HG02798 (cell line): ENCODE measurements around the gene TAF10.

Source experiments
- ATAC-seq: cut with Tn5 transposase; IDR thresholded peaks from one replicate; pipeline ENCODE4 v1.9.1; 2021; ENCODE audit warnings: mild to moderate bottlenecking; ENCODE audit not compliant: unreplicated experiment, poor library complexity

The TAF10 gene

DNA sequence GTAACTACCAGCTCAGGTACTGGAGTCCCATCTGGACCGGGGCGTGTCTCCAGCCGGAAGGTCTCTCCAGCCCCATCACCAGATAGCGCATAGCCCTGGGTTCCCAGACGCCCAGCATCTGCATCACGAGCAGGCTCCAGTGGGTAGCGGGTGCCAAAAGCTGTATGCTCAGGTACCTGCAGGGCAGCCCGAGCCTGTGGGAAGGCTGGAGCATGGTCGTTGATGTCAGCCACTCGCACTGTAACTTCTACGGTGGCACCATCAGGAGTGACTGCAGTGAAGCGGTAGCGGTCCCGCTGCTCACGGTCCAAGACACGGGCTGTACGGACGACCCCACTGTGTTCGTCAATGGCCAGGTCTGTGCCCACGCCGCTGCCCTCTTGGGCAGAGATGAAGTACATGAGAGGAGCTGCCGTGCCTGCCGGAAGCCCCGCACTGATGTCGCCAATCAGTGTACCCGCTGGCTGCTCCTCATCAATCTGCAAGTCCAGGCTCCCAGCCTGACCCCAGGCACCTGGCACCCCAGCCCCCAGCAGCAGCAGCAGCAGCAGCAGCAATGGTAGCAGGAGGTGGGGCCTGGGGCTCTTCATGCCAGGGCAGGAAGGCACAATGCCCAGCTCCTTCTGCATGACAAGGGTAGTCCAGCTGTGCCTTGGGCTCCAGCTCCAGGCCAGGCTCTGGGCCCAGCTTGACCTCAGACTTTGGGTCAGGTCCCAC is 29.1 kb upstream of the TAF10 start:
- ATAC-seq, result no peak

- no peak for ATAC-seq
Measured at GRCh38 chr11:6640036-6640984, 28.3 kb upstream of the TAF10 start.

GRCh38 chr11:6638429-6638828 is 26.4 kb upstream of the TAF10 start:
- ATAC-seq, result no peak

- no peak for ATAC-seq
Measured at GRCh38 chr11:6637871-6638270, 25.9 kb upstream of the TAF10 start.

DNA sequence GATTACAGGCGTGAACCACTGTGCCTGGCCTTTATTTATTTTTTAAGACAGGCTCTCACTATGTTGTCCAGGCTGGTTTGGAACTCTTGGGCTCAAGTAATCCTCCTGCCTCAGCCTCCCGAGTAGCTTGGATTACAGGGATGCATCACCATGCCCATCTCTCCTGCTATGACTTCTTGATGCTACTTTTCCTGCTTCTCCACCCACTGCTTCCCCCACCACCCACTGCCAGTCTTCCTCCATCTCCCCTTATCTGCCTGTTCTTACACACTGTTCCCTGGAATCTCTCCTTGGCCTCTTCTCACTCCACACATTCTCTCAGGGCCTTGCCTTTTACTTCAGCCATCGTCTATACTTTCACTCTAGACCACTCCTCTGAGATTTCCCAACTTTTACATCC is 24.5 kb upstream of the TAF10 start:
- ATAC-seq, result no peak

- no peak for ATAC-seq
Measured at GRCh38 chr11:6635082-6635932, 23.3 kb upstream of the TAF10 start.

- ATAC-seq, result no peak
Measured at GRCh38 chr11:6634534-6634933, 22.5 kb upstream of the TAF10 start.

- no peak for ATAC-seq
Measured at GRCh38 chr11:6633422-6634408, 21.7 kb upstream of the TAF10 start.

DNA sequence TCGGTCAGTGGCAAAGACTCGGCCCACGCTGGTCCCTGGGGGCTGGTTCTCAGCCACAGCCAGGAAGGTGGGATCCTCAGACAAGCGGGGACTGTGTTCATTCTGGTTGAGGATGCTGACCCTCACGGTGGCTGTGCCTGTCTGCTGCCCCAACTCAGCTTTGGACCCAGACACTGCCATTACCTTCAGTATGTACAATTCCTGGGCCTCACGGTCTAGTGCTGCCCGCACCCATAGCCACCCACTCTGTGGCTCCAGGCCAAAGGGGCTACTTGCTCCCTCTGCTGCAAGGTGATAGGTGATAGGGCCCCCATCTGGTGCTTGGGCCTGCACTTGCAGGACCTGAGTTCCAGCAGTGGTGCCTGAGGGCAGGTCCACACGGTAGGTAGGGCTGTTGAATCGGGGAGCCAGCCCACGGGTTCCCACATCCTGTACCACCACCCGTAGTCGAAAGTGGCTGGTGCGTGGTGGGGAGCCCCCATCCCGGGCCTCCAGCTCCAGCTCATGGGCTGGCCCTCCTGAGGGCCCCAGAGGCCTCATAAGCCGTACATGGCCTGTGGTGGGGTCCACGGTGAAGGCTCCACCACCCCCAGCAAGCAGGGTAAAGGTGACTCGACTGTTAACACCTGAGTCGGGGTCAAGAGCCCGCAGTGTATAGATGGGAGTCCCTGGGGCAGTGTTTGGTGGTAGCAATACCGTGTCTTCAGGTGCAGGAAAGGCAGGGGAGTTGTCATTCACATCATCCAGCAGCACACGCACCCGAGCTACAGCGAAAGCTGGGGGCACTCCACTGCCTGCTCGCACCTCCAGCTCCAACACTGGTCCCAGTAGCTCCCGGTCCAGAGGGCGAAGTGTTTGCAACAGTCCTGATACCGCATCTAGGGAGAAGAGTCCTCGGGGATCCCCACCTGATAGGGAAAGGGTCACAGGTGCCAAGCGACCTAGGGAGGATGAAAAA is 20.4 kb upstream of the TAF10 start:
- no peak for ATAC-seq

GRCh38 chr11:6631361-6631890 is 19.4 kb upstream of the TAF10 start:
- no peak for ATAC-seq

DNA sequence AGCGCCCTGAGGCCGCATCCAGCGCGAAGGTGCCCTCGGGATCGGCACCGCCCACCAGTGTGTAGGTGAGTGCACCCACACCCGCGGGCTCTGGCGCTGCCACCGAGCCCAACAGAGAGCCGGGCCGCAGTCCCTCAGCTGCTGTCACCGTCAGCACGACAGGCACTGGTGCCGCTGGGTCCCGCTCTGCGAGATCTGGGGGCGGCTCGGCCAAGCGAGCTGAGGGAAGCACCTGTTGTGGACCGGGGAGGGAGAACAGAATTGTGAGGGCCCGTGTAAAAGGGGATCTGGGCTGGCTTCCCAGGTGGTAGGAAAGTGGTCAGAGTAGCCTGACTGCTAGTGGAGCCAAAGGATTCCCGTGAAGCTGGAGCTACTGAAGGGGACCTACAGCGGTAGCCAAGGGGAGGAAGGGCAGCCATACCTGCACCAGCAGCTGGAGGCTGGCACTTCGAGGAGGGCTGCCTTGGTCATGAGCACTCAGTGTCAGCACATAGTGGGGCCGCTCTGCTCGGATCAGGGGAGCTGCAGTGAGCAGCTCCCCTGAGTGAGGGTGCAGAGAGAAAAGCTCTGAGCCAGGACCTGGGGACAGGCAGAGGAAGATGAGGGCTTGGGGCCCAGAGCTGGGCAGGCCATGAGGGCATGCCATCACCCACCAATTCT is 18.7 kb upstream of the TAF10 start:
- no peak for ATAC-seq

DNA sequence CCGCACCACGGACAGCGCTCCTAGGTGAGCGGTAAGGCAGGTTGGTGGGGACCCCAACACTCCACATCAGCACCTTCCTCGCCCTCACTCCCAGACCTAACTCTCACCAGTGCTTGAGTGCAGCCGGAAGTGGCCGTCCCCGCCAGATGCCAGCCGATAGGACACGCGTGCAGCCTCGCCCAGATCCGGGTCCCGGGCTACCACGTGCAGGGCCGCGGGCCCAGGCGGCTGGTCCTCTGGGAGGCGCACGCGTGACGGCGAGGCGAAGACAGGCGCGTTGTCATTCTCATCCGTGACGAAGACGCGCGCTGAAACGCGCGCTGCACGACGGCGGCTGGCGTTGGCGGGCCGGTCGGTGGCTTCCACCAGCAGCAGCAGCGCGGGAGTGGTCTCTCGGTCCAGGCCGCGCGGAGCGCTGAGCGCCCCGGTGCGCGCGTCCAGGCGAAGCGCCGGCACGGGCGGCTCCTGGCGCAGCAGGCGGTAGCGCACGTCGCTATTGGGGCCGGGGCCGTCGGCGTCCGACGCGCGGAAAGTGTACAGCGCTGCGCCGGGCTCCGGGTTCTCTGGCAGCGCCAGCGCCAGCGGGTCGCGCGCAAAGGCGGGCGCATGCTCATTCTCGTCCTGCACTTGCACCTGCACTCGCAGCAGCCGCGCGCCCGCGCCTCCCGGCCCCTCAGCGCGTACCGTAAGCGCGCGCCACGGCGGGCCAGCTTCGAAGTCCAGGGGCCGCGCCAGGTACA is 18.0 kb upstream of the TAF10 start:
- ATAC-seq, result no peak

- no peak for ATAC-seq
Measured at GRCh38 chr11:6629573-6629891, 17.5 kb upstream of the TAF10 start.

GRCh38 chr11:6628526-6628925 is 16.5 kb upstream of the TAF10 start:
- ATAC-seq, result no peak

DNA sequence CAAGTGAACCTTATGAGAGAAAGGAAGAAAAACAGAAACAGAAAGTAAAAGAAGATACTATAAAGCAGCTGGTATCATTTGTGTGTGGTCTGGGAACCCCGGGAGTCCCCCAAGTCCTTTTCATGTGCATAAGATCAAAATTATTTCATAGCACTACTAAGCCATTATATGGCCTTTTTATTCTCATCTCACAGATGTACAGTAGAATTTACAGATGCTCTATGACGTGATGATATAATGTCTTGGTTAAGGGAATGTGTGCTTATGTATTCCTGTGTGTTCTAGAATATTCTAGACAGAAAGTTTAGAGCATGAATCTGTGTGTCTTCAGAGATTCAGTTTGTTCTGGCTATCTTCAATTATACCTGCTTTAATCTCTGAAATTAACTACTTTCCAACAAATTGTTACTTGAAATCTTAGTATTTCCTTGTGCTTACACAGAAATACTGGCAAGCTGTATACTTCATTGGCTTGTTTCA is 15.8 kb upstream of the TAF10 start:
- ATAC-seq, result peak; percentile 80

DNA sequence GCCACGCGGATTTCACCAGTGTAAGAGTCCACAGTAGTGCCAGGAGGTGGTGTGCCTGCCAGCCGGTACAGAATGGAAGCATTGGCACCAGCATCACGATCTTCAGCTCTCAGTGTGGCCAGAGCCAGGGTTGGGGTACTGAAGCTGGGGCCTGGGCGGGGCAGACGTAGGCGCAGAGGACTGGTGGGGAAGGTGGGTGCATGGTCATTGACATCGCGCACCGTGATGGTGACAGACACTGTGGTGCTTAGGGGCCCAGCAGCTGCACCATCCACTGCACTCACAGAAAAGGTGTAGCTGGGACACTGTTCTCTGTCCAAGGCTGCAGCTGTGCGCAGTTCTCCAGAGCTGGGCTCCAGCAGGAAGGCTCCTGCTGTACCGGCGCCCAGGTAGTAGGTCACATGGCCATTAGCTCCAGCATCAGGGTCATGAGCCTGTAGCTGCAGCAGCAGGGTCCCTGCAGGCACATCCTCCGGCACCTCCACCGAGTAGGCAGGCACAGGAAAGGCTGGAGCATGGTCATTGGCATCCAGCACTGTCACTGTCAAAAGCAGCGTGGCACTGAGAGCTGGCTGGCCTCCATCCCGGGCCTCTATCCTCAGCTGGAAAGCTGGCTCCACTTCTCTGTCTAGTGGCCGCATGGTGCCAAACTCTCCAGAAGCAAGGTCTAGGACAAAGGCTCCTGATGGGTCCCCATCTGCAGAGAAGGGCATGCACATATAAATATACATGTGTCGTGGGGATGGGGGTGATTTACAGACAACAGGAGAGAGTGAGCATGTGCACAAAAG is 15.2 kb upstream of the TAF10 start:
- no peak for ATAC-seq
